GM23338 (cell line): ENCODE data around the gene BCAS1. TPM values are rescaled to one million over a fixed set of nuclear protein-coding genes. Genes with fewer than 3 reads are reported as not detected.

ENCODE experiments used
- ATAC-seq: fragments of 200-7000 bp; cut with Tn5 transposase; 3 replicates; pipeline ENCODE4 v1.9.1; 2020
- DNase-seq: peaks from one replicate; pipeline ENCODE4 v3.0.0-alpha.2; 2015; ENCODE audit warnings: low spot score
- H2AFZ ChIP-seq: fragments of 200-600 bp; sonication (generic); 2 replicates; pipeline ENCODE4 v1.8.0; 2016; ENCODE audit warnings: antibody characterized with exemption, mild to moderate bottlenecking, moderate library complexity
- H3F3A ChIP-seq: fragments of 200-600 bp; sonication (generic); replicated peaks from 2 replicates; pipeline ENCODE4 v1.8.0; 2017; ENCODE audit warnings: antibody characterized with exemption, mixed run types, low read depth
- H3K27ac ChIP-seq: fragments of 200-600 bp; sonication (generic); 2 replicates; pipeline ENCODE4 v1.6.1; 2016; ENCODE audit warnings: low read depth
- H3K27me3 ChIP-seq: fragments of 200-600 bp; sonication (generic); 2 replicates; pipeline ENCODE4 v1.8.0; 2016; ENCODE audit warnings: mild to moderate bottlenecking, mixed run types, moderate library complexity; ENCODE audit not compliant: insufficient read depth
- H3K36me3 ChIP-seq: fragments of 200-600 bp; sonication (generic); 2 replicates; pipeline ENCODE4 v1.8.0; 2016; ENCODE audit warnings: mild to moderate bottlenecking; ENCODE audit not compliant: insufficient read depth
- H3K4me1 ChIP-seq: fragments of 200-600 bp; sonication (generic); 2 replicates; pipeline ENCODE4 v1.8.0; 2016; ENCODE audit warnings: mild to moderate bottlenecking, moderate library complexity; ENCODE audit not compliant: insufficient read depth
- H3K4me2 ChIP-seq: fragments of 200-600 bp; sonication (generic); 2 replicates; pipeline ENCODE4 v1.7.1; 2017; ENCODE audit warnings: mixed run types
- H3K4me3 ChIP-seq: fragments of 200-600 bp; sonication (generic); 2 replicates; pipeline ENCODE4 v1.6.1; 2016; ENCODE audit warnings: mixed run types
- H3K79me2 ChIP-seq: fragments of 200-600 bp; sonication (generic); replicated peaks from 2 replicates; pipeline ENCODE4 v1.8.0; 2017; ENCODE audit warnings: mild to moderate bottlenecking; ENCODE audit not compliant: insufficient read depth
- H3K9me2 ChIP-seq: fragments of 200-600 bp; sonication (generic); 2 replicates; pipeline ENCODE4 v1.8.0; 2017; ENCODE audit not compliant: insufficient read depth
- H4K20me1 ChIP-seq: fragments of 200-600 bp; sonication (generic); replicated peaks from 2 replicates; pipeline ENCODE4 v1.8.0; 2017; ENCODE audit warnings: mild to moderate bottlenecking; ENCODE audit not compliant: insufficient read depth
- H3K27ac Mint-ChIP-seq: 2 replicates; pipeline ENCODE4 v1.8.0; 2020; ENCODE audit warnings: inconsistent platforms, mild to moderate bottlenecking, moderate library complexity, mixed read lengths
- H3K27me3 Mint-ChIP-seq: 3 replicates; pipeline ENCODE4 v1.8.0; 2022; ENCODE audit warnings: low read depth, mild to moderate bottlenecking, moderate library complexity, mixed read lengths, inconsistent platforms; ENCODE audit not compliant: insufficient read depth, poor library complexity
- H3K36me3 Mint-ChIP-seq: 3 replicates; pipeline ENCODE4 v1.8.0; 2021; ENCODE audit warnings: low read depth, mild to moderate bottlenecking, inconsistent platforms, moderate library complexity, mixed read lengths
- H3K4me1 Mint-ChIP-seq: 3 replicates; pipeline ENCODE4 v1.8.0; 2020; ENCODE audit warnings: mild to moderate bottlenecking, inconsistent platforms, mixed read lengths
- H3K4me3 Mint-ChIP-seq: 3 replicates; pipeline ENCODE4 v1.8.0; 2021; ENCODE audit warnings: moderate library complexity, mild to moderate bottlenecking, inconsistent platforms, mixed read lengths
- H3K9me3 Mint-ChIP-seq: 3 replicates; pipeline ENCODE4 v1.8.0; 2020; ENCODE audit warnings: moderate library complexity, mild to moderate bottlenecking, inconsistent platforms, mixed read lengths
- EZH2phosphoT487 ChIP-seq: fragments of 200-600 bp; sonication (generic); IDR thresholded peaks from one replicate; pipeline ENCODE4 v1.8.1; 2018; ENCODE audit warnings: antibody characterized with exemption; ENCODE audit not compliant: unreplicated experiment
- STAT1 ChIP-seq: IDR thresholded peaks from one replicate; pipeline ENCODE4 v1.6.1; 2016; ENCODE audit warnings: antibody characterized with exemption; ENCODE audit not compliant: unreplicated experiment
- polyA plus RNA-seq: library from polyadenylated mRNA; unstranded; fragments of >200 nt; fragmentation: Nextera tagmentation; extraction: Ambion mirVana; gene quantifications from 2 replicates; pipeline ENCODE4 v1.2.1, GENCODE V29; 2016
- total RNA-seq: library from RNA; depleted of rRNA; stranded (reverse); fragments of >200 nt; shearing (Covaris generic); gene quantifications from 2 replicates; pipeline ENCODE4 v1.2.3, GENCODE V29; 2014
- TF ChIP-seq, protein P1 (sequence below): IDR thresholded peaks from 2 replicates; pipeline ENCODE4 v1.6.1; 2016; ENCODE audit warnings: antibody characterized with exemption
- TF ChIP-seq, protein P2 (sequence below): fragments of 250-450 bp; sonication (Bioruptor Pico); IDR thresholded peaks from 2 replicates; pipeline ENCODE4 v1.5.0; 2020; ENCODE audit warnings: mild to moderate bottlenecking, moderate library complexity

BCAS1 gene
- total and polyA plus RNA-seq, 2 experiments from 2014 or later = 0.17 to 0.19 TPM

DNA sequence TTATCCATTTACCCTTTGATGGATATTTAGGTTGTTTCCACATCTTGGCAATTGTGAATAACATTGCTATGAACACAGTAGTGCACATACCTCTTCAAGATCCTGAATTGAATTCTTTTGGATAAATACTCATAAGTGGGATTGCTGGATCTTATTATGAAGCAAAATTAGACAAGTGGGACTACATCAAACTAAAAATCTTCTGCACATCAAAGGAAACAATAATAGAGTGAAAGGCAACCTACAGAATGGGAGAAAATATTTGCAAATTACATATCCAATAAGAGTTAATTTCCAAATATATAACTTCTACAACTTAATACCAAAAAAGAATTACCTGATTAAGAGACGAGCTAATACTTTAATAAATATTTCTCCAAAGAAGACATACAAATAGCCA, 38.4 kb upstream of the BCAS1 start:
- no peak overlapping the region for H3K27ac Mint-ChIP-seq
- no peak overlapping the region for H3K4me3 Mint-ChIP-seq

More for the DNA sequence above, 38.4 kb upstream of the BCAS1 start:
- Histone ChIP-seq H3K27ac (no peak overlapping the region), H3K79me2 (no peaks in the 10 kb centered on the region), H4K20me1 (no peaks in the 10 kb centered on the region), H3K4me3 (no peak overlapping the region), H3K4me2 (no peak overlapping the region), H3F3A (no peaks in the 10 kb centered on the region), H3K36me3 (no peaks in the 10 kb centered on the region), H3K9me2 (no peaks in the 10 kb centered on the region), H3K27me3 (no peaks in the 10 kb centered on the region), H3K4me1 (no peaks in the 10 kb centered on the region), H2AFZ (no peak overlapping the region)
- ATAC-seq (no peak), DNase-seq (no peak)
- no peaks in the 10 kb centered on the region for H3K36me3 Mint-ChIP-seq
- peaks cover 5% of the 10 kb centered on the region; the same call in 2 of the 3 replicates for H3K4me1 Mint-ChIP-seq
- H3K9me3 Mint-ChIP-seq = no peaks in the 10 kb centered on the region; the same call in 2 of the 3 replicates
- peaks cover 3% of the 10 kb centered on the region for H3K27me3 Mint-ChIP-seq
- no peak for TF ChIP-seq STAT1
- TF ChIP-seq, protein P1, sequence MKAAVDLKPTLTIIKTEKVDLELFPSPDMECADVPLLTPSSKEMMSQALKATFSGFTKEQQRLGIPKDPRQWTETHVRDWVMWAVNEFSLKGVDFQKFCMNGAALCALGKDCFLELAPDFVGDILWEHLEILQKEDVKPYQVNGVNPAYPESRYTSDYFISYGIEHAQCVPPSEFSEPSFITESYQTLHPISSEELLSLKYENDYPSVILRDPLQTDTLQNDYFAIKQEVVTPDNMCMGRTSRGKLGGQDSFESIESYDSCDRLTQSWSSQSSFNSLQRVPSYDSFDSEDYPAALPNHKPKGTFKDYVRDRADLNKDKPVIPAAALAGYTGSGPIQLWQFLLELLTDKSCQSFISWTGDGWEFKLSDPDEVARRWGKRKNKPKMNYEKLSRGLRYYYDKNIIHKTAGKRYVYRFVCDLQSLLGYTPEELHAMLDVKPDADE = no peak
- TF ChIP-seq, protein P2, sequence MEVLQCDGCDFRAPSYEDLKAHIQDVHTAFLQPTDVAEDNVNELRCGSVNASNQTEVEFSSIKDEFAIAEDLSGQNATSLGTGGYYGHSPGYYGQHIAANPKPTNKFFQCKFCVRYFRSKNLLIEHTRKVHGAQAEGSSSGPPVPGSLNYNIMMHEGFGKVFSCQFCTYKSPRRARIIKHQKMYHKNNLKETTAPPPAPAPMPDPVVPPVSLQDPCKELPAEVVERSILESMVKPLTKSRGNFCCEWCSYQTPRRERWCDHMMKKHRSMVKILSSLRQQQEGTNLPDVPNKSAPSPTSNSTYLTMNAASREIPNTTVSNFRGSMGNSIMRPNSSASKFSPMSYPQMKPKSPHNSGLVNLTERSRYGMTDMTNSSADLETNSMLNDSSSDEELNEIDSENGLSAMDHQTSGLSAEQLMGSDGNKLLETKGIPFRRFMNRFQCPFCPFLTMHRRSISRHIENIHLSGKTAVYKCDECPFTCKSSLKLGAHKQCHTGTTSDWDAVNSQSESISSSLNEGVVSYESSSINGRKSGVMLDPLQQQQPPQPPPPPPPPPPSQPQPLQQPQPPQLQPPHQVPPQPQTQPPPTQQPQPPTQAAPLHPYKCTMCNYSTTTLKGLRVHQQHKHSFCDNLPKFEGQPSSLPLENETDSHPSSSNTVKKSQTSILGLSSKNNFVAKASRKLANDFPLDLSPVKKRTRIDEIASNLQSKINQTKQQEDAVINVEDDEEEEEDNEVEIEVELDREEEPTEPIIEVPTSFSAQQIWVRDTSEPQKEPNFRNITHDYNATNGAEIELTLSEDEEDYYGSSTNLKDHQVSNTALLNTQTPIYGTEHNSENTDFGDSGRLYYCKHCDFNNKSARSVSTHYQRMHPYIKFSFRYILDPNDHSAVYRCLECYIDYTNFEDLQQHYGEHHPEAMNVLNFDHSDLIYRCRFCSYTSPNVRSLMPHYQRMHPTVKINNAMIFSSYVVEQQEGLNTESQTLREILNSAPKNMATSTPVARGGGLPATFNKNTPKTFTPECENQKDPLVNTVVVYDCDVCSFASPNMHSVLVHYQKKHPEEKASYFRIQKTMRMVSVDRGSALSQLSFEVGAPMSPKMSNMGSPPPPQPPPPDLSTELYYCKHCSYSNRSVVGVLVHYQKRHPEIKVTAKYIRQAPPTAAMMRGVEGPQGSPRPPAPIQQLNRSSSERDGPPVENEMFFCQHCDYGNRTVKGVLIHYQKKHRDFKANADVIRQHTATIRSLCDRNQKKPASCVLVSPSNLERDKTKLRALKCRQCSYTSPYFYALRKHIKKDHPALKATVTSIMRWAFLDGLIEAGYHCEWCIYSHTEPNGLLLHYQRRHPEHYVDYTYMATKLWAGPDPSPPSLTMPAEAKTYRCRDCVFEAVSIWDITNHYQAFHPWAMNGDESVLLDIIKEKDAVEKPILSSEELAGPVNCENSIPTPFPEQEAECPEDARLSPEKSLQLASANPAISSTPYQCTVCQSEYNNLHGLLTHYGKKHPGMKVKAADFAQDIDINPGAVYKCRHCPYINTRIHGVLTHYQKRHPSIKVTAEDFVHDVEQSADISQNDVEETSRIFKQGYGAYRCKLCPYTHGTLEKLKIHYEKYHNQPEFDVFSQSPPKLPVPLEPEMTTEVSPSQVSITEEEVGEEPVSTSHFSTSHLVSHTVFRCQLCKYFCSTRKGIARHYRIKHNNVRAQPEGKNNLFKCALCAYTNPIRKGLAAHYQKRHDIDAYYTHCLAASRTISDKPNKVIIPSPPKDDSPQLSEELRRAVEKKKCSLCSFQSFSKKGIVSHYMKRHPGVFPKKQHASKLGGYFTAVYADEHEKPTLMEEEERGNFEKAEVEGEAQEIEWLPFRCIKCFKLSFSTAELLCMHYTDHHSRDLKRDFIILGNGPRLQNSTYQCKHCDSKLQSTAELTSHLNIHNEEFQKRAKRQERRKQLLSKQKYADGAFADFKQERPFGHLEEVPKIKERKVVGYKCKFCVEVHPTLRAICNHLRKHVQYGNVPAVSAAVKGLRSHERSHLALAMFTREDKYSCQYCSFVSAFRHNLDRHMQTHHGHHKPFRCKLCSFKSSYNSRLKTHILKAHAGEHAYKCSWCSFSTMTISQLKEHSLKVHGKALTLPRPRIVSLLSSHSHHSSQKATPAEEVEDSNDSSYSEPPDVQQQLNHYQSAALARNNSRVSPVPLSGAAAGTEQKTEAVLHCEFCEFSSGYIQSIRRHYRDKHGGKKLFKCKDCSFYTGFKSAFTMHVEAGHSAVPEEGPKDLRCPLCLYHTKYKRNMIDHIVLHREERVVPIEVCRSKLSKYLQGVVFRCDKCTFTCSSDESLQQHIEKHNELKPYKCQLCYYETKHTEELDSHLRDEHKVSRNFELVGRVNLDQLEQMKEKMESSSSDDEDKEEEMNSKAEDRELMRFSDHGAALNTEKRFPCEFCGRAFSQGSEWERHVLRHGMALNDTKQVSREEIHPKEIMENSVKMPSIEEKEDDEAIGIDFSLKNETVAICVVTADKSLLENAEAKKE (CRISPR knock-in tag) = no peak
- TF ChIP-seq EZH2phosphoT487 = no peak
